NCI-H2171 treated with DMSO at 0.1 percent for 48 hours (cell line): ENCODE data around the gene CENPS.
A peak's percentile ranks its signal among the peaks of the same experiment; 100 is the strongest.
"Not testable (repeated sequence)": the region's sequence is repeated elsewhere in the genome, so short reads cannot be mapped to it uniquely, and the experiment has no call there.

Experiments used
- DNase-seq: peaks from one replicate; lab custom pipeline; 2025; lab: John Stamatoyannopoulos, UW

Gene CENPS

GRCh38 chr1:10451287-10451686, 21.1 kb downstream of the CENPS start:
- DNase-seq: peak; percentile 65

GRCh38 chr1:10456048-10456447, 25.8 kb downstream of the CENPS start:
- DNase-seq: no peak

- DNase-seq: peak; percentile 69
Measured at GRCh38 chr1:10456661-10457060, 26.4 kb downstream of the CENPS start.

GRCh38 chr1:10457462-10457861, 27.2 kb downstream of the CENPS start:
- not testable (repeated sequence) for DNase-seq

GRCh38 chr1:10457875-10458274, 27.6 kb downstream of the CENPS start:
- no peak for DNase-seq

- DNase-seq: peak; percentile 46
Measured at GRCh38 chr1:10459184-10459583, 29.0 kb downstream of the CENPS start.

GRCh38 chr1:10467078-10467477, 36.8 kb downstream of the CENPS start:
- DNase-seq: no peak

GRCh38 chr1:10470043-10470442, 39.8 kb downstream of the CENPS start:
- no peak for DNase-seq

GRCh38 chr1:10471411-10472219, 41.4 kb downstream of the CENPS start:
- peak; percentile 48 for DNase-seq

GRCh38 chr1:10472220-10473144, 42.2 kb downstream of the CENPS start, which contains the start of gene DFFA:
Gene DFFA, minus strand, starts transcription at chr1:10472529. Its CDS starts 71 bp downstream, at chr1:10472458.
- peak; percentile 99 for DNase-seq

GRCh38 chr1:10473145-10473765, 43.0 kb downstream of the CENPS start:
- DNase-seq: no peak

- DNase-seq: not testable (repeated sequence)
Measured at GRCh38 chr1:10474309-10474612, 44.0 kb downstream of the CENPS start.

- DNase-seq: peak; percentile 87
Measured at GRCh38 chr1:10474613-10475507, 44.6 kb downstream of the CENPS start, which contains the start of gene PEX14. Gene PEX14, plus strand, starts transcription at chr1:10474950. Its CDS starts 17 bp downstream, at chr1:10474967.

- DNase-seq: no peak
Measured at GRCh38 chr1:10475510-10475909, 45.3 kb downstream of the CENPS start.

GRCh38 chr1:10479296-10479695, 49.1 kb downstream of the CENPS start:
- DNase-seq: no peak

- no peak for DNase-seq
Measured at GRCh38 chr1:10480614-10481013, 50.4 kb downstream of the CENPS start.

- no peak for DNase-seq
Measured at GRCh38 chr1:10484521-10484920, 54.3 kb downstream of the CENPS start.

- DNase-seq: no peak
Measured at GRCh38 chr1:10489291-10490055, 59.2 kb downstream of the CENPS start.

GRCh38 chr1:10490286-10490970, 60.2 kb downstream of the CENPS start:
- DNase-seq: no peak
